Muscle of back (tissue), 11 donors: ENCODE results near the gene KRT14. TPM values are rescaled to one million over a fixed set of nuclear protein-coding genes. Genes with fewer than 3 reads are reported as not detected.
"Not testable (repeated sequence)": the region's sequence is repeated elsewhere in the genome, so short reads cannot be mapped to it uniquely, and the experiment has no call there.

Experiments used
- DNase-seq, 3 donors: peaks; one replicate each; pipeline versions ENCODE4 v3.0.0 to v3.0.0-alpha.2; 2013
- polyA plus RNA-seq, 10 donors: library from polyadenylated mRNA; unstranded; fragments of 120-200 nt; gene quantifications; one replicate each; pipeline ENCODE4 v1.2.1, GENCODE V29; 2013; ENCODE audit not compliant: insufficient read length in 10 of 10

KRT14 gene
- polyA plus RNA-seq, 10 donors = 0.26 to 72.1 (median 0.46) TPM; not detected in 3

- DNase-seq = not testable (repeated sequence)
These were observed 36.6 kb upstream of the KRT14 start for GRCh38 chr17:41623184-41623861.

GRCh38 chr17:41622340-41623183, 35.9 kb upstream of the KRT14 start:
- not testable (repeated sequence) for DNase-seq

- DNase-seq = no peak
These were observed 35.2 kb upstream of the KRT14 start for GRCh38 chr17:41621916-41622315.

GRCh38 chr17:41621435-41621817, 34.7 kb upstream of the KRT14 start:
- DNase-seq = not testable (repeated sequence)

- DNase-seq = no peak
These were observed 34.1 kb upstream of the KRT14 start for GRCh38 chr17:41620583-41621434.

GRCh38 chr17:41619927-41620582, 33.4 kb upstream of the KRT14 start:
- not testable (repeated sequence) for DNase-seq

GRCh38 chr17:41619036-41619926, 32.6 kb upstream of the KRT14 start:
- DNase-seq = no peak

GRCh38 chr17:41618341-41619035, 31.8 kb upstream of the KRT14 start:
- DNase-seq = no peak

- DNase-seq = no peak
These were observed 31.0 kb upstream of the KRT14 start for GRCh38 chr17:41617698-41618097.

- DNase-seq = no peak
These were observed 30.4 kb upstream of the KRT14 start for GRCh38 chr17:41617136-41617535.

- not testable (repeated sequence) for DNase-seq
These were observed 29.8 kb upstream of the KRT14 start for GRCh38 chr17:41616486-41616885.

GRCh38 chr17:41615454-41615853, 28.8 kb upstream of the KRT14 start:
- DNase-seq = no peak

GRCh38 chr17:41614767-41615166, 28.1 kb upstream of the KRT14 start:
- not testable (repeated sequence) for DNase-seq

GRCh38 chr17:41614098-41614497, 27.4 kb upstream of the KRT14 start:
- no peak for DNase-seq

GRCh38 chr17:41613277-41614082, 26.8 kb upstream of the KRT14 start:
- DNase-seq = no peak

- DNase-seq = not testable (repeated sequence)
These were observed 25.9 kb upstream of the KRT14 start, which contains the start of gene KRT16 for GRCh38 chr17:41612376-41613160. Gene KRT16 (minus strand): TSS chr17:41612767. CDS start chr17:41612688, 79 bp downstream.

GRCh38 chr17:41610965-41611640, 24.4 kb upstream of the KRT14 start:
- no peak for DNase-seq
